ENCODE measurements around the gene EML6.

EML6 gene

DNA sequence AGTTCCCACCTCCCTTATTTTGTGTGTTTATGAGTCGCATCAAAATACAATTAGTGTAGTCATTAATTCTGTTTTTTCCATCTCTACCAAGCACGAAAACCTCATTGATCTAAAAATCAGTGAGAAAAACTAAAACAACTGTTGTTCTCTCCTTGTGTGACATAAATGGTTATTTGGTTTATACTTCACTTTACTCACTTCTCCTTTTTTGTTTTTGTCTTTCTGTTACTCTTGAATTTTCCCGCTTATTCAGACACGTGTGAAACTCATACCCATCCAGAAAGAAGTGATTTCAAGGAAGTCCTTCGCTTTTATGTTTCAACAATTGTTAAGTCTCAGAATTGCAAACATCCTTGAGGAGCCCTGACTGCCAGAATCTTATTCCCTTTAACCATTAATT, 121.6 kb downstream of the EML6 start:
- Histone ChIP-seq H3F3A (ENCODE audit: low read depth) (no peaks in the 10 kb centered on the region), H3K4me1 (ENCODE audit: insufficient read depth, low read length, poor library complexity, severe bottlenecking) (no peaks in the 10 kb centered on the region), H4K20me1 (ENCODE audit: insufficient read depth, low read length, poor library complexity, severe bottlenecking) (no peaks in the 10 kb centered on the region), H2AFZ (ENCODE audit: low read length) (no peak overlapping the region), H3K9me3 (ENCODE audit: insufficient read depth, low read depth, low read length) (no peaks in the 10 kb centered on the region), H3K9me2 (replicated peaks; ENCODE audit: low read depth, low read length) (no peaks in the 10 kb centered on the region), H3K4me2 (ENCODE audit: low read depth, low read length, poor library complexity, severe bottlenecking) (no peak overlapping the region), H3K36me3 (ENCODE audit: insufficient read depth, low read length) (no peaks in the 10 kb centered on the region), H3K4me3 (ENCODE audit: low read length, poor library complexity, severe bottlenecking) (no peak overlapping the region), H3K79me2 (ENCODE audit: insufficient read depth, low read length) (no peaks in the 10 kb centered on the region), H3K9ac (ENCODE audit: low read depth, low read length, poor library complexity, severe bottlenecking) (no peak overlapping the region), H3K27me3 (ENCODE audit: insufficient read depth, low read length, poor library complexity, severe bottlenecking) (no peaks in the 10 kb centered on the region)
- TF ChIP-seq EZH2phosphoT487 (IDR thresholded peaks at IDR 0.05; ENCODE audit: borderline replicate concordance) = no peak
- TF ChIP-seq, protein P1, sequence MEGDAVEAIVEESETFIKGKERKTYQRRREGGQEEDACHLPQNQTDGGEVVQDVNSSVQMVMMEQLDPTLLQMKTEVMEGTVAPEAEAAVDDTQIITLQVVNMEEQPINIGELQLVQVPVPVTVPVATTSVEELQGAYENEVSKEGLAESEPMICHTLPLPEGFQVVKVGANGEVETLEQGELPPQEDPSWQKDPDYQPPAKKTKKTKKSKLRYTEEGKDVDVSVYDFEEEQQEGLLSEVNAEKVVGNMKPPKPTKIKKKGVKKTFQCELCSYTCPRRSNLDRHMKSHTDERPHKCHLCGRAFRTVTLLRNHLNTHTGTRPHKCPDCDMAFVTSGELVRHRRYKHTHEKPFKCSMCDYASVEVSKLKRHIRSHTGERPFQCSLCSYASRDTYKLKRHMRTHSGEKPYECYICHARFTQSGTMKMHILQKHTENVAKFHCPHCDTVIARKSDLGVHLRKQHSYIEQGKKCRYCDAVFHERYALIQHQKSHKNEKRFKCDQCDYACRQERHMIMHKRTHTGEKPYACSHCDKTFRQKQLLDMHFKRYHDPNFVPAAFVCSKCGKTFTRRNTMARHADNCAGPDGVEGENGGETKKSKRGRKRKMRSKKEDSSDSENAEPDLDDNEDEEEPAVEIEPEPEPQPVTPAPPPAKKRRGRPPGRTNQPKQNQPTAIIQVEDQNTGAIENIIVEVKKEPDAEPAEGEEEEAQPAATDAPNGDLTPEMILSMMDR (conservative IDR thresholded peaks at IDR 0.05; ENCODE audit: low read length) = no peak

DNA sequence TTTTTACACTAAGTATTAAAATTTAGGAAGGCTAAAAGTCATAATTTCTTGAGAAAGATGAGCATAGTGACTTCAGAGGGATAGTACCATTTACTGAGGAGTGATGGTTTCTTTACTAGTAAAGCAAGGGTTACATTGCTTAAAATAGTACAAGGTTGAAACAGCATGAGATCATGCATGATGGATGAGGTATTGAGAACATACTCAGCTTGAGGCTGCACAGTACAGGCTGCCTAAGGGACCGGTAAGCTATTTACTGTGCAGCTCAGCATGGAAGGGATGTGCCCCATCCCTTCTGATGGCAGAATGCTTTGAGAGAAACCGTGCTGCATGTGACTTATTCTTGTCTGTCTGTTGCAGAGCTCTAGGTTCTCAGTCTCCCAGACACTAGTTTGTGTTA, 122.1 kb downstream of the EML6 start:
- H3K27me3 ChIP-seq (ENCODE audit: insufficient read depth, low read length, poor library complexity, severe bottlenecking) = no peaks in the 10 kb centered on the region
- no peak overlapping the region for H3K4me3 ChIP-seq (ENCODE audit: low read length, poor library complexity, severe bottlenecking)
- no peaks in the 10 kb centered on the region for H4K20me1 ChIP-seq (ENCODE audit: insufficient read depth, low read length, poor library complexity, severe bottlenecking)
- no peaks in the 10 kb centered on the region for H3F3A ChIP-seq (ENCODE audit: low read depth)
- no peak overlapping the region for H3K9ac ChIP-seq (ENCODE audit: low read depth, low read length, poor library complexity, severe bottlenecking)
- no peaks in the 10 kb centered on the region for H3K4me1 ChIP-seq (ENCODE audit: insufficient read depth, low read length, poor library complexity, severe bottlenecking)
- H3K9me2 ChIP-seq (replicated peaks; ENCODE audit: low read depth, low read length) = no peaks in the 10 kb centered on the region
- H3K79me2 ChIP-seq (ENCODE audit: insufficient read depth, low read length) = no peaks in the 10 kb centered on the region
- no peak overlapping the region for H3K4me2 ChIP-seq (ENCODE audit: low read depth, low read length, poor library complexity, severe bottlenecking)
- no peaks in the 10 kb centered on the region for H3K36me3 ChIP-seq (ENCODE audit: insufficient read depth, low read length)
- H2AFZ ChIP-seq (ENCODE audit: low read length) = no peak overlapping the region
- TF ChIP-seq, protein P1 (conservative IDR thresholded peaks at IDR 0.05; ENCODE audit: low read length) = no peak
- no peak for TF ChIP-seq EZH2phosphoT487 (IDR thresholded peaks at IDR 0.05; ENCODE audit: borderline replicate concordance)
- H3K9me3 ChIP-seq (ENCODE audit: insufficient read depth, low read depth, low read length) = no peaks in the 10 kb centered on the region

DNA sequence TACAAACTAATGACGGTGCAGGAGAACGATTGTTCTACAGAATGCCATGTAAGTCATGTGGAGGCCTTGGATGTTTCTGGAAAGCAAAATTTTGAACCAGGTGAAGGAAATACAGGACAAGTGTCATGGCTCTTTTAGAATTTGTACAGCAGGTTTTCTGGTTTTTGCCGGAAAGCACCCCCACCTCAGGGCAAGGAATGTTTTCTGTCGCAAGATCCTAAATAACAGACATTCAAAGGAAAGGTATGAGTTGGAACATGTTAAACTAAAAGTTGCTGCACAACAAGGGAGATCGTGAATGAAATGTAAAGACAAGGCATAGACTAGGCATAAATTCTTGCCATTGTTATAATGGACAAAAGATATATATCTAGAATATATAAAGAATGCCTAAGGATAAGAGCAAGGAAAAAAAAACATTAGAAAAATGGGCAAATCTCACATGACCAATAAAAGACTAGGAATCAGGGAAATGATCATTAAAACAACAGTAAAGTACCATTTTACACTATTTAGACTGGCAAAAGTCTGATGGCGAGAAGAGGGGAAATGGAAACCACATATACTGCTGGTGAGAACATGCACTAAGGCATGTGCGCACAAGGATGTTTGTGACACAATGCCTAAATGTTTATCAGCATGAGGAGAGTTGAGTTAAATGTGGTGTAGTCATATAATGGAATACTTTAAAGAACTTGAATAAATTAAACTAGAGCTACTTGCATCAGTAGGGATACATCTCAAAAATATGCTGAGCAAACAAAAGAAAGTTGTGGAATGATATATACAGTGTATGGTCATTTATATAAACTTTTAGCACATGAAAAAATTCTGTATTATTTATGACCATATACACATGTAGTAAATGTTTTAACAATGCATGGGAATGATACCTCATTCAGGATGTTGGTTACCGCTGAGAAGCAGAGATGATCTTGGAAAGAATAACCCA, 127.0 kb downstream of the EML6 start:
- Histone ChIP-seq H3K9me3 (ENCODE audit: insufficient read depth, low read depth, low read length) (no peaks in the 10 kb centered on the region), H2AFZ (ENCODE audit: low read length) (no peak overlapping the region), H3K4me3 (ENCODE audit: low read length, poor library complexity, severe bottlenecking) (no peak overlapping the region), H3F3A (ENCODE audit: low read depth) (no peaks in the 10 kb centered on the region), H3K79me2 (ENCODE audit: insufficient read depth, low read length) (no peaks in the 10 kb centered on the region), H3K4me1 (ENCODE audit: insufficient read depth, low read length, poor library complexity, severe bottlenecking) (no peaks in the 10 kb centered on the region), H3K36me3 (ENCODE audit: insufficient read depth, low read length) (no peaks in the 10 kb centered on the region), H4K20me1 (ENCODE audit: insufficient read depth, low read length, poor library complexity, severe bottlenecking) (no peaks in the 10 kb centered on the region), H3K9me2 (replicated peaks; ENCODE audit: low read depth, low read length) (no peaks in the 10 kb centered on the region), H3K27me3 (ENCODE audit: insufficient read depth, low read length, poor library complexity, severe bottlenecking) (no peaks in the 10 kb centered on the region), H3K9ac (ENCODE audit: low read depth, low read length, poor library complexity, severe bottlenecking) (no peak overlapping the region), H3K4me2 (ENCODE audit: low read depth, low read length, poor library complexity, severe bottlenecking) (no peak overlapping the region)
- TF ChIP-seq EZH2phosphoT487 (IDR thresholded peaks at IDR 0.05; ENCODE audit: borderline replicate concordance) = no peak
- TF ChIP-seq, protein P1 (conservative IDR thresholded peaks at IDR 0.05; ENCODE audit: low read length) = no peak
